Measurements from ENCODE around the gene TMEM19. TPM values are rescaled to one million over a fixed set of nuclear protein-coding genes. Genes with fewer than 3 reads are reported as not detected.

TMEM19 gene
- polyA plus RNA-seq, 1 experiment = 23.3 TPM

DNA sequence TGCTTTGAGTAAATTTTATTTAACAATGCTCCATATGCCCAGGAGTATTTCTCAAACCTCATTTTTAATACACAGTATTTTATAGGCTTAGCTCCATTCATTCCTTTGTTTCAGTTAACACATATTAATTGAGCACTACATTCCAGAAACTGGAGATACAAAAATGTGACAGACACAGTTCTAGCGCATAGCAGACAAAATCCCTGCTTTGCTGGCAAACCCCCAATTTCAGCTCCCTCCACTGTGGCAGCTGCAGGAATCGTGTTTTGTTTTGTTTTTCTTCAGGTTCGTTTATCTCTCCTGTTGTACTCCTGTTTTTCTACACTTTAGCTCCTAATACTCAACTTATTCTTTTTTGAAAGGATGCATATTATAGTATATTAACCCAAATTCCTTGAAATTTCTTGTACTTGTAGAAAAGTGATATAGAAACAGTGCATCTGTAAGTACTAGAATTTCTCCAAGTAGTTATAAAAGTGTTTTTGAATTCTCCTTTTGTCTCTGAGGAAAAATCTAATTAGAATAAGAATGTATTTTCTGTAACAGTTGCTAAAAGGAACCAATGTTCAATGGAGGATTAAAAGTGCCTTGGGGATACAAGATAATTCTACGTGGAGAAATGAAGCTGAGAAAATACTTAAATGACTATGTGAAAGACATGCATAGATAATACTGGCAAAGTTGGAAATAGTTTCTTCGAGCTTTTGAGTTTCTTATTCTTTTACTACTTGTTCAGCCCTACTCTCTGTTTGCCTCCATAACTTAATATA is 62.4 kb downstream of the TMEM19 start:
- ChIA-PET CTCF (interaction anchor here (0.7 to 7.3 kb wide), 26 partner anchors 9 to 356 kb away, joined by 3 to 144 read pairs (median 8); partner anchors contain the start of genes THAP2, TMEM19 and ZFC3H1), POLR2A (interaction anchor here (1.5 to 2.3 kb wide), 2 partner anchors 62 to 85 kb away, joined by 12 to 15 read pairs; partner anchors contain the start of genes THAP2, TMEM19 and ZFC3H1)
- no peaks in the 10 kb centered on the region for H3K9me3 ChIP-seq (ENCODE audit: control insufficient read depth, insufficient read depth, low read length)
- DNase-seq (ENCODE audit: low read depth, low spot score) = no peak
- TF ChIP-seq, protein P1, sequence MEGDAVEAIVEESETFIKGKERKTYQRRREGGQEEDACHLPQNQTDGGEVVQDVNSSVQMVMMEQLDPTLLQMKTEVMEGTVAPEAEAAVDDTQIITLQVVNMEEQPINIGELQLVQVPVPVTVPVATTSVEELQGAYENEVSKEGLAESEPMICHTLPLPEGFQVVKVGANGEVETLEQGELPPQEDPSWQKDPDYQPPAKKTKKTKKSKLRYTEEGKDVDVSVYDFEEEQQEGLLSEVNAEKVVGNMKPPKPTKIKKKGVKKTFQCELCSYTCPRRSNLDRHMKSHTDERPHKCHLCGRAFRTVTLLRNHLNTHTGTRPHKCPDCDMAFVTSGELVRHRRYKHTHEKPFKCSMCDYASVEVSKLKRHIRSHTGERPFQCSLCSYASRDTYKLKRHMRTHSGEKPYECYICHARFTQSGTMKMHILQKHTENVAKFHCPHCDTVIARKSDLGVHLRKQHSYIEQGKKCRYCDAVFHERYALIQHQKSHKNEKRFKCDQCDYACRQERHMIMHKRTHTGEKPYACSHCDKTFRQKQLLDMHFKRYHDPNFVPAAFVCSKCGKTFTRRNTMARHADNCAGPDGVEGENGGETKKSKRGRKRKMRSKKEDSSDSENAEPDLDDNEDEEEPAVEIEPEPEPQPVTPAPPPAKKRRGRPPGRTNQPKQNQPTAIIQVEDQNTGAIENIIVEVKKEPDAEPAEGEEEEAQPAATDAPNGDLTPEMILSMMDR (IDR thresholded peaks at IDR 0.05; ENCODE audit: low read depth, low read length) = no peak
- H3K4me3 ChIP-seq (ENCODE audit: low read depth, low read length) = no peak overlapping the region
- no peak overlapping the region for H3K27ac ChIP-seq (ENCODE audit: low read depth, low read length)
- H3K27me3 ChIP-seq (ENCODE audit: control insufficient read depth, insufficient read depth, low read length) = peaks cover 18% of the 10 kb centered on the region

DNA sequence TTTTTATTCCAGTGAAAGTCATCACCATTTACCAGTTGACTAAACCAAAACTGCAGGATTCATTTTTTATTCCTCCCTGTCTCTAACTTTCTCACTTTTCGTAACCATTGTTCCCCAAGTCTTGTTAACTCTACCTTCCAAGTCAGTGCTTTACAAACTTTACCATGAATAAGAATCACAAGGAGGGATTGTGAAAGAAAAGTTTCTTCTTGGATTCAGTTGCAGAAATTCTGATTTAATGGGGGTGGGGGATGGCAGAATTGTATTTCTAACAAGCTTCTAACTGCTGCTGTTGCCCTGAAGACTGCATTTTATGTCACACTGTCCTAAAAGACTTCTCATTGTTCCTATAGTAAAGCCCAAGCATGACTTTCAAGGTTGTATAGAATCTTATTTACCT is 63.8 kb downstream of the TMEM19 start:
- DNase-seq (ENCODE audit: low read depth, low spot score) = no peak
- TF ChIP-seq, protein P1 (IDR thresholded peaks at IDR 0.05; ENCODE audit: low read depth, low read length) = no peak
- Histone ChIP-seq H3K9me3 (ENCODE audit: control insufficient read depth, insufficient read depth, low read length) (no peaks in the 10 kb centered on the region), H3K27ac (ENCODE audit: low read depth, low read length) (no peak overlapping the region), H3K27me3 (ENCODE audit: control insufficient read depth, insufficient read depth, low read length) (peaks cover 18% of the 10 kb centered on the region), H3K4me3 (ENCODE audit: low read depth, low read length) (no peak overlapping the region)
- POLR2A ChIA-PET = no interaction called here
- CTCF ChIA-PET = interaction anchor here (0.6 to 7.3 kb wide), 4 partner anchors 31 to 555 kb away, joined by 3 to 144 read pairs (median 6); partner anchors contain the start of gene TMEM19

- peaks cover 18% of the 10 kb centered on the region for H3K27me3 ChIP-seq (ENCODE audit: control insufficient read depth, insufficient read depth, low read length)
- H3K27ac ChIP-seq (ENCODE audit: low read depth, low read length) = no peak overlapping the region
- CTCF ChIA-PET = interaction anchor here (1.2 to 2.3 kb wide), 3 partner anchors 28 to 202 kb away, joined by 3 to 11 read pairs (median 5); no protein-coding TSS in a partner anchor
- H3K9me3 ChIP-seq (ENCODE audit: control insufficient read depth, insufficient read depth, low read length) = peaks cover under 1% of the 10 kb centered on the region
- TF ChIP-seq, protein P1 (IDR thresholded peaks at IDR 0.05; ENCODE audit: low read depth, low read length) = no peak
- H3K4me3 ChIP-seq (ENCODE audit: low read depth, low read length) = no peak overlapping the region
- POLR2A ChIA-PET = no interaction called here
- no peak for DNase-seq (ENCODE audit: low read depth, low spot score)
These were observed 67.0 kb downstream of the TMEM19 start for GRCh38 chr12:71752891-71753290.

Small RNAs within 50 kb of the gene (small RNA-seq; reads per million reads assigned to genes)
- gene RF00560 (ENCODE audit: insufficient read length, low read depth) = not detected

Other genes with a start within 250 kb of the TMEM19 start
- not detected in 2 replicates for gene LGR5, start 246.3 kb upstream of the TMEM19 start, polyA plus RNA-seq (2011; rRNA removed)
- gene ZFC3H1, start 22.2 kb upstream of the TMEM19 start, polyA plus RNA-seq (2011; rRNA removed) = 38.4 and 55.5 TPM in 2 replicates
- 3.3 and 6.1 TPM in 2 replicates for gene THAP2, start 21.8 kb upstream of the TMEM19 start, polyA plus RNA-seq (2011; rRNA removed)
- gene RAB21, start 68.8 kb downstream of the TMEM19 start, polyA plus RNA-seq (2011; rRNA removed) = 15.6 and 18.6 TPM in 2 replicates
- gene TBC1D15, start 153.7 kb downstream of the TMEM19 start, polyA plus RNA-seq (2011; rRNA removed) = 23.4 and 34.8 TPM in 2 replicates